ENCODE measurements around the gene ARFGEF3. TPM values are rescaled to one million over a fixed set of nuclear protein-coding genes. Genes with fewer than 3 reads are reported as not detected.

Gene ARFGEF3
- total and polyA plus RNA-seq, 3 experiments from 2014 or later, result 0.09 to 0.11 TPM; not detected in 1

DNA sequence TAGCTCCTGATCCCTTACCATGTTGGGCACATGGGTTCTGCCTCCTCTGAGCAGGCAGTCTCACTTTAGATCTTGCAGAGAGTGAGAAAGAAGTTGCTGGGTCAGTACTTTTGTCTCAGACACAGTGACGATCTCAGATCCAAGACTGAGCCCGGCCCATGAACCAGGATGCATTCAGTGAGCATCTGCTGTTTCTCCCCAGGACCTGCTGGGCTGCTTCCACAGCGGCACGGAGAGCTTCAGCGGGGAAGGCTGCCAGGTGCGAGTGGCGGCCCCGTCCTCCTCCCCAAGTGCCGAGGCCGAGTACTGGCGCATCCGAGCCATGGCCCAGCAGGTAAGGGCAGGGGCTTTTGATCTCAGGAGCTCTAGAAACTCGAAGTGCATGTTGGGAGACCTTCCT, 162.1 kb downstream of the ARFGEF3 start:
- ChIA-PET POLR2A (no interaction called here), CTCF (no interaction called here)
- peaks cover 0 to 2% (median 0%) of the 10 kb centered on the region in 3 donors for H3K36me3 Mint-ChIP-seq
- H3K27me3 ChIP-seq (ENCODE audit: insufficient read depth, low read length, poor library complexity, severe bottlenecking), result no peaks in the 10 kb centered on the region
- peaks cover 0 to 9% (median 5%) of the 10 kb centered on the region in 5 donors for H3K9me3 Mint-ChIP-seq
- H3K27me3 Mint-ChIP-seq, result peaks cover 2 to 27% of the 10 kb centered on the region in 2 donors
- no peak overlapping the region for H3K4me3 ChIP-seq (ENCODE audit: low read length)
- H3K4me3 Mint-ChIP-seq, result no peak overlapping the region
- no peaks in the 10 kb centered on the region for H3K4me1 Mint-ChIP-seq
- H3K9me3 ChIP-seq (ENCODE audit: low read length), result no peaks in the 10 kb centered on the region
- H3K36me3 ChIP-seq (ENCODE audit: insufficient read depth, low read length), result no peaks in the 10 kb centered on the region
- no peak overlapping the region for H3K27ac ChIP-seq (ENCODE audit: low read depth, low read length)
- H3K4me1 ChIP-seq (ENCODE audit: insufficient read depth, low read length), result no peaks in the 10 kb centered on the region
- H3K27ac Mint-ChIP-seq, result no peak overlapping the region
- DNase-seq, result no peak

DNA sequence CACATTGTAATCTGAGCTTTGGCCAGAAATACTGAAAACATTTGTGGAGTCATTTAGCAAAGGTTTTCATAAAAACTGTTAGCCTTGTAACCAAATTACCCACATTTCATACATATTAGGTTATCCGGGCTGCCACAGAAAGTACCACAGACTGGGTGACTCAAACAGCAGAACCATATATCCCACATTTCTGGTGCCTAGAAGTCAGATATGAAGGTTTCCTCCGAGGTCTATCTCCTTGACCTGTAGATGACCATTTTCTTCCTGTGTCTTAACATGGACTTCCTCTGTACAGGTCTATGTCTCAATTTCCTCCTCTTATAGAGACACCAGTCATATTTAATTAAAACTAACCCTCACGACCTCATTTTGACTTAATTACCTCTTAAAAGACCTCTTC, 166.5 kb downstream of the ARFGEF3 start:
- no peak overlapping the region for H3K4me3 ChIP-seq (ENCODE audit: low read length)
- H3K27me3 Mint-ChIP-seq, result peaks cover 4 to 6% of the 10 kb centered on the region in 2 donors
- CTCF ChIA-PET, result no interaction called here
- no peak overlapping the region for H3K27ac ChIP-seq (ENCODE audit: low read depth, low read length)
- no peaks in the 10 kb centered on the region for H3K36me3 ChIP-seq (ENCODE audit: insufficient read depth, low read length)
- no peak overlapping the region for H3K27ac Mint-ChIP-seq
- H3K27me3 ChIP-seq (ENCODE audit: insufficient read depth, low read length, poor library complexity, severe bottlenecking), result no peaks in the 10 kb centered on the region
- no peaks in the 10 kb centered on the region for H3K9me3 ChIP-seq (ENCODE audit: low read length)
- POLR2A ChIA-PET, result no interaction called here
- H3K4me1 ChIP-seq (ENCODE audit: insufficient read depth, low read length), result no peaks in the 10 kb centered on the region
- H3K9me3 Mint-ChIP-seq, result peaks cover 0 to 4% (median 0%) of the 10 kb centered on the region in 5 donors
- H3K36me3 Mint-ChIP-seq, result peaks cover 0 to 2% (median 0%) of the 10 kb centered on the region in 3 donors
- H3K4me1 Mint-ChIP-seq, result no peaks in the 10 kb centered on the region
- H3K4me3 Mint-ChIP-seq, result no peak overlapping the region
- no peak for DNase-seq

DNA sequence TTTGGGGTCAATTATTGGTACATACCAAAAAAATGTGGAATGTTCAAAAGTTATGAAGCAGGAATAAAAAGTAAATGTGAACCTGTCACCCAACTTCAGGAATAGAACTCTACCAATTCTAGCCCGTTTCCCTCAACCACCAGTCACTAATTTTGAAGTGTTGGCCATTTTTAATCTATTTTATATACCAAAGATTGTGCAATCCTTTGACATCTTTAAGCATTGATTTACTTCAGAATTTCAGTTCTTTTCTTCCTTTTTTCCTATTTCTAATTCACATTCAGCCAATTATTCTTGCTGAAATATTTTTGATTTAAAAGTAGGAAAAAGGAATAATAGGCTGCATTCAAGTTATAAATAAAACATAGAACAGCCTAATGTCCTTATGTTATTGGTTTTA, 169.0 kb downstream of the ARFGEF3 start:
- H3K36me3 ChIP-seq (ENCODE audit: insufficient read depth, low read length), result no peaks in the 10 kb centered on the region
- H3K27me3 ChIP-seq (ENCODE audit: insufficient read depth, low read length, poor library complexity, severe bottlenecking), result no peaks in the 10 kb centered on the region
- no peak for DNase-seq
- no peak overlapping the region for H3K27ac ChIP-seq (ENCODE audit: low read depth, low read length)
- Mint-ChIP-seq H3K4me3 (no peak overlapping the region), H3K36me3 (peaks cover 0 to 2% (median 0%) of the 10 kb centered on the region in 3 donors), H3K9me3 (peaks cover 0 to 4% (median 0%) of the 10 kb centered on the region in 5 donors), H3K27me3 (peaks cover 4 to 7% of the 10 kb centered on the region in 2 donors), H3K27ac (no peak overlapping the region), H3K4me1 (no peaks in the 10 kb centered on the region)
- POLR2A ChIA-PET, result no interaction called here
- CTCF ChIA-PET, result no interaction called here
- H3K9me3 ChIP-seq (ENCODE audit: low read length), result no peaks in the 10 kb centered on the region
- H3K4me1 ChIP-seq (ENCODE audit: insufficient read depth, low read length), result no peaks in the 10 kb centered on the region
- no peak overlapping the region for H3K4me3 ChIP-seq (ENCODE audit: low read length)

DNA sequence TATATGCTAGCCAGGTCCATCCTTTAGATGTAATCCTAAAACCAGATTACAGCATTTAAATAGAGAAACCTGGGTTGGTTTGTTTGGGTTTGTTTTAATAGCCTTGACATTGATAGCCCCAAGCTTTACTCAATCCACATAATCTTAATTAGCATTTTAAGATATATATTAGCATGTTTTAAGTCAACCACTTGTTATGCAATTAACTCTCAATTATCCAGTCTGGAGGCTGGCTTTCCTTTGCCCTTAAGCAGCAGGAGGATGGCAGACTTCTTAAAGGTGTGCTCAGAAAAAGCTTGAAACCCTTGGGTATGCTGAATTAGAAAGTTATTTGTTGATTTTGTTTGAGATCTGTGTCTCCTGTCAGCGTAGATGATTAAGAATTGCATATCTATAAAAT, 169.7 kb downstream of the ARFGEF3 start:
- Histone ChIP-seq H3K4me1 (ENCODE audit: insufficient read depth, low read length) (no peaks in the 10 kb centered on the region), H3K36me3 (ENCODE audit: insufficient read depth, low read length) (no peaks in the 10 kb centered on the region), H3K27ac (ENCODE audit: low read depth, low read length) (no peak overlapping the region), H3K9me3 (ENCODE audit: low read length) (no peaks in the 10 kb centered on the region), H3K27me3 (ENCODE audit: insufficient read depth, low read length, poor library complexity, severe bottlenecking) (no peaks in the 10 kb centered on the region), H3K4me3 (ENCODE audit: low read length) (no peak overlapping the region)
- no peak overlapping the region for H3K4me3 Mint-ChIP-seq
- ChIA-PET POLR2A (no interaction called here), CTCF (no interaction called here)
- H3K4me1 Mint-ChIP-seq, result no peaks in the 10 kb centered on the region
- no peak overlapping the region for H3K27ac Mint-ChIP-seq
- peaks cover 4 to 12% of the 10 kb centered on the region in 2 donors for H3K27me3 Mint-ChIP-seq
- peaks cover 0 to 2% (median 0%) of the 10 kb centered on the region in 3 donors for H3K36me3 Mint-ChIP-seq
- no peak for DNase-seq
- peaks cover 0 to 4% (median 0%) of the 10 kb centered on the region in 5 donors for H3K9me3 Mint-ChIP-seq

DNA sequence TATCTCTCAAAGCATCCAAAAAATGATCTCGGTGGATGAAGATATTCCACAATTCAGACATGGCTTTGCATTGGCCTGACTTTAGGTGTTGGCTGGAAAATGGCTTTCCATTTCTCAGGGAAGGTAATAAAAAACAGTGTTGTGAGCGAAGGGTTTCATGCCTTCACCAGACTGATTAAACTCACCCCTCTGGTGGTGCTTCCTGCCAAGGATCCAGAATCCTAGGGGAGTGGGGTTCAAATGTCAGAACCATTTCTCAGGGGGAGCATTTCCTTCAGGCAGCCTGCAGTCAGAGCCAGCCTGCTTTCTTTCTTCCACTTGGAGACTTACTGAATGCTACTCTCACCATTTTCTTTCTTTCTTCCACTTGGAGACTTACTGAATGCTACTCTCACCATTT, 170.2 kb downstream of the ARFGEF3 start:
- no peak overlapping the region for H3K4me3 ChIP-seq (ENCODE audit: low read length)
- CTCF ChIA-PET, result no interaction called here
- H3K27ac Mint-ChIP-seq, result no peak overlapping the region
- no peak for DNase-seq
- POLR2A ChIA-PET, result no interaction called here
- H3K27ac ChIP-seq (ENCODE audit: low read depth, low read length), result no peak overlapping the region
- H3K4me3 Mint-ChIP-seq, result no peak overlapping the region
- H3K27me3 ChIP-seq (ENCODE audit: insufficient read depth, low read length, poor library complexity, severe bottlenecking), result no peaks in the 10 kb centered on the region
- H3K9me3 ChIP-seq (ENCODE audit: low read length), result no peaks in the 10 kb centered on the region
- peaks cover 4 to 16% of the 10 kb centered on the region in 2 donors for H3K27me3 Mint-ChIP-seq
- H3K36me3 ChIP-seq (ENCODE audit: insufficient read depth, low read length), result no peaks in the 10 kb centered on the region
- no peaks in the 10 kb centered on the region for H3K4me1 ChIP-seq (ENCODE audit: insufficient read depth, low read length)
- H3K4me1 Mint-ChIP-seq, result no peaks in the 10 kb centered on the region
- H3K36me3 Mint-ChIP-seq, result no peaks in the 10 kb centered on the region
- peaks cover 0 to under 1% (median 0%) of the 10 kb centered on the region in 5 donors for H3K9me3 Mint-ChIP-seq

DNA sequence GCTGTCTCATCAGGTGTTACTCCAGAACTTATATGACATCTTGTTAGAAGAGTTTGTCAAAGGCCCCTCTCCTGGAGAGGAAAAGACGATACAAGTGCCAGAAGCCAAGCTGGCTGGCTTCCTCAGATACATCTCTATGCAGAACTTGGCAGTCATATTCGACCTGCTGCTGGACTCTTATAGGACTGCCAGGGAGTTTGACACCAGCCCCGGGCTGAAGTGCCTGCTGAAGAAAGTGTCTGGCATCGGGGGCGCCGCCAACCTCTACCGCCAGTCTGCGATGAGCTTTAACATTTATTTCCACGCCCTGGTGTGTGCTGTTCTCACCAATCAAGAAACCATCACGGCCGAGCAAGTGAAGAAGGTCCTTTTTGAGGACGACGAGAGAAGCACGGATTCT, 172.3 kb downstream of the ARFGEF3 start:
- Mint-ChIP-seq H3K27ac (no peak overlapping the region), H3K9me3 (no peaks in the 10 kb centered on the region), H3K27me3 (peaks cover 3 to 26% of the 10 kb centered on the region in 2 donors), H3K4me3 (no peak overlapping the region), H3K4me1 (no peaks in the 10 kb centered on the region), H3K36me3 (no peaks in the 10 kb centered on the region)
- ChIA-PET CTCF (no interaction called here), POLR2A (no interaction called here)
- Histone ChIP-seq H3K4me3 (ENCODE audit: low read length) (no peak overlapping the region), H3K4me1 (ENCODE audit: insufficient read depth, low read length) (no peaks in the 10 kb centered on the region), H3K36me3 (ENCODE audit: insufficient read depth, low read length) (no peaks in the 10 kb centered on the region), H3K9me3 (ENCODE audit: low read length) (no peaks in the 10 kb centered on the region), H3K27ac (ENCODE audit: low read depth, low read length) (no peak overlapping the region), H3K27me3 (ENCODE audit: insufficient read depth, low read length, poor library complexity, severe bottlenecking) (no peaks in the 10 kb centered on the region)
- no peak for DNase-seq

DNA sequence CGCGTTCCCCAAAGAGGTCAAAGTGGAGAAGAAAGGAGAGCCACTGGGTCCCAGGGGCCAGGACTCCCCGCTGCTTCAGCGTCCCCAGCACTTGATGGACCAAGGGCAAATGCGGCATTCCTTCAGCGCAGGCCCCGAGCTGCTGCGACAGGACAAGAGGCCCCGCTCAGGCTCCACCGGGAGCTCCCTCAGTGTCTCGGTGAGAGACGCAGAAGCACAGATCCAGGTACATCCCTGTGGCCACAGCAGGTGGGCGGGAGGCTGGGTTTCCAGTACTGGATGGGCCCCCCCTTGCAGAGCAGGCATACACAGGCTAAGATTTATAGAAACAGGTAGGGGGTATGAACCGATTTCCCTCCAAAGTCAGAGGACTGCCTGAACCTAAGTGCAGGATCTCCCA, 173.2 kb downstream of the ARFGEF3 start:
- no peaks in the 10 kb centered on the region for H3K4me1 Mint-ChIP-seq
- no peaks in the 10 kb centered on the region for H3K9me3 ChIP-seq (ENCODE audit: low read length)
- no peak overlapping the region for H3K27ac ChIP-seq (ENCODE audit: low read depth, low read length)
- H3K4me3 ChIP-seq (ENCODE audit: low read length), result no peak overlapping the region
- H3K4me1 ChIP-seq (ENCODE audit: insufficient read depth, low read length), result no peaks in the 10 kb centered on the region
- DNase-seq, result no peak
- no peak overlapping the region for H3K27ac Mint-ChIP-seq
- ChIA-PET CTCF (no interaction called here), POLR2A (no interaction called here)
- H3K9me3 Mint-ChIP-seq, result no peaks in the 10 kb centered on the region
- no peaks in the 10 kb centered on the region for H3K27me3 ChIP-seq (ENCODE audit: insufficient read depth, low read length, poor library complexity, severe bottlenecking)
- H3K36me3 ChIP-seq (ENCODE audit: insufficient read depth, low read length), result no peaks in the 10 kb centered on the region
- H3K4me3 Mint-ChIP-seq, result no peak overlapping the region
- no peaks in the 10 kb centered on the region for H3K36me3 Mint-ChIP-seq
- peaks cover 0 to 30% of the 10 kb centered on the region in 2 donors for H3K27me3 Mint-ChIP-seq

DNA sequence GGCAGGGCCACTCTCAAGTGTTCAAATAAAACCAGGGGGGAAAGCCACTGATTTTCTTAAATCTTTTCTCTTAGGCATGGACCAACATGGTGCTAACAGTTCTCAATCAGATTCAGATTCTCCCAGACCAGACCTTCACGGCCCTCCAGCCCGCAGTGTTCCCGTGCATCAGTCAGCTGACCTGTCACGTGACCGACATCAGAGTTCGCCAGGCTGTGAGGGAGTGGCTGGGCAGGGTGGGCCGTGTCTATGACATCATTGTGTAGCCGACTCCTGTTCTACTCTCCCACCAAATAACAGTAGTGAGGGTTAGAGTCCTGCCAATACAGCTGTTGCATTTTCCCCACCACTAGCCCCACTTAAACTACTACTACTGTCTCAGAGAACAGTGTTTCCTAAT, 174.5 kb downstream of the ARFGEF3 start:
- H3K4me3 ChIP-seq (ENCODE audit: low read length), result no peak overlapping the region
- no peaks in the 10 kb centered on the region for H3K9me3 Mint-ChIP-seq
- H3K27ac ChIP-seq (ENCODE audit: low read depth, low read length), result no peak overlapping the region
- no peaks in the 10 kb centered on the region for H3K4me1 ChIP-seq (ENCODE audit: insufficient read depth, low read length)
- no peaks in the 10 kb centered on the region for H3K36me3 ChIP-seq (ENCODE audit: insufficient read depth, low read length)
- H3K27me3 Mint-ChIP-seq, result peaks cover 0 to 35% of the 10 kb centered on the region in 2 donors
- H3K27me3 ChIP-seq (ENCODE audit: insufficient read depth, low read length, poor library complexity, severe bottlenecking), result no peaks in the 10 kb centered on the region
- no peak overlapping the region for H3K4me3 Mint-ChIP-seq
- ChIA-PET POLR2A (no interaction called here), CTCF (no interaction called here)
- no peaks in the 10 kb centered on the region for H3K9me3 ChIP-seq (ENCODE audit: low read length)
- no peak overlapping the region for H3K27ac Mint-ChIP-seq
- H3K4me1 Mint-ChIP-seq, result no peaks in the 10 kb centered on the region
- DNase-seq, result no peak
- no peaks in the 10 kb centered on the region for H3K36me3 Mint-ChIP-seq

DNA sequence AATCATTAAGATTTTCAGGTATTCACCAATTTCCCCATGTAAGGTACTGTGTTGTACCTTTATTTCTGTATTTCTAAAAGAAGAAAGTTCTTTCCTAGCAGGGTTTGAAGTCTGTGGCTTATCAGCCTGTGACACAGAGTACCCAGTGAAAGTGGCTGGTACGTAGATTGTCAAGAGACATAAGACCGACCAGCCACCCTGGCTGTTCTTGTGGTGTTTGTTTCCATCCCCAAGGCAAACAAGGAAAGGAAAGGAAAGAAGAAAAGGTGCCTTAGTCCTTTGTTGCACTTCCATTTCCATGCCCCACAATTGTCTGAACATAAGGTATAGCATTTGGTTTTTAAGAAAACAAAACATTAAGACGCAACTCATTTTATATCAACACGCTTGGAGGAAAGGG, 175.3 kb downstream of the ARFGEF3 start:
- no peaks in the 10 kb centered on the region for H3K36me3 Mint-ChIP-seq
- ChIA-PET POLR2A (no interaction called here), CTCF (no interaction called here)
- H3K4me1 ChIP-seq (ENCODE audit: insufficient read depth, low read length), result no peaks in the 10 kb centered on the region
- H3K27me3 Mint-ChIP-seq, result peaks cover 0 to 36% of the 10 kb centered on the region in 2 donors
- H3K9me3 Mint-ChIP-seq, result no peaks in the 10 kb centered on the region
- H3K27ac ChIP-seq (ENCODE audit: low read depth, low read length), result no peak overlapping the region
- no peak overlapping the region for H3K4me3 ChIP-seq (ENCODE audit: low read length)
- no peak overlapping the region for H3K4me3 Mint-ChIP-seq
- H3K4me1 Mint-ChIP-seq, result no peaks in the 10 kb centered on the region
- H3K27ac Mint-ChIP-seq, result no peak overlapping the region
- no peaks in the 10 kb centered on the region for H3K9me3 ChIP-seq (ENCODE audit: low read length)
- H3K27me3 ChIP-seq (ENCODE audit: insufficient read depth, low read length, poor library complexity, severe bottlenecking), result no peaks in the 10 kb centered on the region
- no peaks in the 10 kb centered on the region for H3K36me3 ChIP-seq (ENCODE audit: insufficient read depth, low read length)
- DNase-seq, result no peak
